Measurements from ENCODE around the gene DRD5.
"Not testable (repeated sequence)": the region's sequence is repeated elsewhere in the genome, so short reads cannot be mapped to it uniquely, and the experiment has no call there.

Gene DRD5

GRCh38 chr4:9781343-9782135 lies at the start of gene DRD5:
DRD5 (plus strand) TSS chr4:9781634; CDS start chr4:9782030, 396 bp downstream.
- DNase-seq, result no peak

GRCh38 chr4:9732256-9732655 lies 49.2 kb upstream of the DRD5 start:
- not testable (repeated sequence) for DNase-seq

- DNase-seq, result no peak
Observed at GRCh38 chr4:9735515-9735914, 45.9 kb upstream of the DRD5 start.

GRCh38 chr4:9737280-9737679 lies 44.2 kb upstream of the DRD5 start:
- DNase-seq, result not testable (repeated sequence)

GRCh38 chr4:9743789-9744188 lies 37.6 kb upstream of the DRD5 start:
- not testable (repeated sequence) for DNase-seq

- DNase-seq, result no peak
Observed at GRCh38 chr4:9745782-9746181, 35.7 kb upstream of the DRD5 start.

- no peak for DNase-seq
Observed at GRCh38 chr4:9758641-9759317, 22.7 kb upstream of the DRD5 start.

GRCh38 chr4:9762823-9763475 lies 18.5 kb upstream of the DRD5 start:
- DNase-seq, result peak; percentile 51

- DNase-seq, result no peak
Observed at GRCh38 chr4:9764155-9764696, 17.2 kb upstream of the DRD5 start.

- DNase-seq, result peak; percentile 27
Observed at GRCh38 chr4:9765091-9765490, 16.3 kb upstream of the DRD5 start.

GRCh38 chr4:9769321-9769720 lies 12.1 kb upstream of the DRD5 start:
- DNase-seq, result no peak

- DNase-seq, result no peak
Observed at GRCh38 chr4:9771034-9771433, 10.4 kb upstream of the DRD5 start.

GRCh38 chr4:9773471-9773870 lies 8.0 kb upstream of the DRD5 start:
- DNase-seq, result no peak

GRCh38 chr4:9782136-9782436 lies 652 bp downstream of the DRD5 start:
- DNase-seq, result no peak

- DNase-seq, result not testable (repeated sequence)
Observed at GRCh38 chr4:9785891-9786290, 4.5 kb downstream of the DRD5 start.

- no peak for DNase-seq
Observed at GRCh38 chr4:9792381-9792780, 10.9 kb downstream of the DRD5 start.

GRCh38 chr4:9796641-9797040 lies 15.2 kb downstream of the DRD5 start:
- DNase-seq, result not testable (repeated sequence)

- no peak for DNase-seq
Observed at GRCh38 chr4:9800848-9801247, 19.4 kb downstream of the DRD5 start.

GRCh38 chr4:9804918-9805317 lies 23.5 kb downstream of the DRD5 start:
- DNase-seq, result no peak

GRCh38 chr4:9808077-9808476 lies 26.6 kb downstream of the DRD5 start:
- no peak for DNase-seq

GRCh38 chr4:9811806-9812205 lies 30.4 kb downstream of the DRD5 start:
- DNase-seq, result no peak

GRCh38 chr4:9812501-9813340 lies 31.3 kb downstream of the DRD5 start:
- no peak for DNase-seq

- DNase-seq, result no peak
Observed at GRCh38 chr4:9816285-9816684, 34.9 kb downstream of the DRD5 start.

Data from activated CD4-positive, alpha-beta T cell treated with anti-CD3 and anti-CD28 coated beads for 48 hours (primary cell).